GM18517 (cell line): ENCODE results near the gene NSL1.

Experiments used
- ATAC-seq: cut with Tn5 transposase; IDR thresholded peaks from one replicate; pipeline ENCODE4 v1.9.1; 2021; ENCODE audit warnings: mild to moderate bottlenecking, moderate library complexity; ENCODE audit not compliant: unreplicated experiment

NSL1 gene

DNA sequence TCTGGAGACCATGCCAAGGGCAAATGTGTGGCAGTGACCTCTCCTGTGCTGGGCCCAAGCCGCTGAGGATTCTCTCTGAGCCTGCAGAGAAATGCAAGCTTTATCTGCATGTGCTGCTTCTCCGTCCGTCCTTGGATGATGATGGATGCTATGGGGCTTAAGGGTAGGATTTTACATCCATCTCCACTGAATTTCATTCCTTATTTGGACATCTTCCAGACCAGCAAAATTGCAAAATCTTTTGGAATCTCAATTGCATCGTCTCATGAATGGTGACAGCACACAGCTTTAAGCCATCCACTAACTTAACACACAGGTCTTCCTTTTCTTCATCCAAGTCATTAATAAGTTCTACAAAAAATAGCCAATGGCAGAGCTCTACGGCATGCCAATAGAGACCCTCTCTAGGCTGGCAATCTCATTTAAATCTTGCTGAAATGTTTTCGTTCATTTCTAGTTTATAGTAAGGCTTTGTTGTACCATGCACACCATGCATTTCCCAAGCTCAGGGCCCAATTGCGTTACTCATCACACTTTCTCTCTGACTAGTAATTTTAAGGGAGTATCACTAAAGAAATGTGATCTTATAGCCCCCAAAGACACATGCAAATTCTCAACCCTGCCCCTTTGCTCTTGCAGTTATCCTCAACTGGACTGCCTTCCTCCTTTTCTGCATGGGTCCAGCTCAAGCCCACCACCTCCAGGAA lies 103.1 kb downstream of the NSL1 start:
- ATAC-seq: no peak

DNA sequence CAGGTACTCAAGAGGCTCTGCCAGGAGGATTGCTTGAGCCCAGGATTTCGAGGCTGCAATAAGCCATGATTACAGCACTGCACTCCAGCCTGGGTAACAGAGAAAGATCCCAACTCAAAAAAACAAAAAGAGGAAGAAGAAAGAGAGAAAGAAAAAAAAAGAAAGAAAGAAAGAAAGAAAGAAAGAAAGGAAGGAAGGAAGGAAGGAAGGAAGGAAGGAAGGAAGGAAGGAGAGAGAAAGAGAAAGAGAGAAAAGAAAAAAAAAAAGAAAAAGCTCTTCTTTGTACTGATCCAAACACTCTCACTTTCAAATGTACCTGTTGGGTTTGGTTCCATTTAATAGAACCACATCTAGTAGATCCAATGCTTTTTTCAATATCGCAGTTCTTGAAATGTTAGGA lies 103.8 kb downstream of the NSL1 start:
- ATAC-seq: no peak

DNA sequence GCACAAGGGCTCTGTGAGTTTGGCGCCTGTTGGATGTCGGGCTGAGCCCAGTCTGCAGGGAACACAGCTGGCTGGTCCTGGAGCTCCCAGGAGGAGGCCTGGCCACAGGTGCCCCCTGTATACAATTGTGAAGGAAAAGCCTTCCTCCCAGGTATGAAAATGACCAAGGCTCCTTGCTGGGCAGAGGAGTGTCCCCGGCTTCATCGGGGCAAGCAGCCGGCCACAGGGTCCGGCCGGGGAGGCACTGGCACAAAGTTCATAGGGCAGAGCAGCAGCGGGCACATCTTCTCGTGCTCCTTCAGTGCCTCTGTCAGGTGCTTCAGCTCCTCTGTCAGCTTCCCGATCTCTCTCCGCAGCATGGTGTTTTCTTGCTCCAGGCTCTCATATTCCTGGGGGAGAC lies 105.0 kb downstream of the NSL1 start:
- no peak for ATAC-seq

DNA sequence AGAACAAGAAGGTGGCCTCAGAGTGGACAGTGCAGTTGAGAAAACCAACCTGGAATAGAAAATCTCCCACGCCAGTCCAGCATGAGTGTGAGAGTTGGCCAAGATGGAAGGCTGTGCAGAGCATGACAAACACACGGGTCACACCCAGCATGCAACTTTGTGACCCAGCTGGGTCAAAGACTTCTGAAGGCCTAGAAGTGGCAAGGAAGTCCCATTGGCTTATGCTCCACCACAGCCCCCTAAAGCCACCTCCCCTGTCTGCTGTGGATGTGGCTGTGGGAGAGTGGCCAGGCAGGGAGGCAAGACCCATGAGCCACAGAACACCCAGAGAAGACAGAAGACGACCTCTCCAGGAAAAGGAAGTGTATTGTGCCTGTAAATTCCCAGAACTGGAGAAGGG lies 105.5 kb downstream of the NSL1 start:
- ATAC-seq: no peak

DNA sequence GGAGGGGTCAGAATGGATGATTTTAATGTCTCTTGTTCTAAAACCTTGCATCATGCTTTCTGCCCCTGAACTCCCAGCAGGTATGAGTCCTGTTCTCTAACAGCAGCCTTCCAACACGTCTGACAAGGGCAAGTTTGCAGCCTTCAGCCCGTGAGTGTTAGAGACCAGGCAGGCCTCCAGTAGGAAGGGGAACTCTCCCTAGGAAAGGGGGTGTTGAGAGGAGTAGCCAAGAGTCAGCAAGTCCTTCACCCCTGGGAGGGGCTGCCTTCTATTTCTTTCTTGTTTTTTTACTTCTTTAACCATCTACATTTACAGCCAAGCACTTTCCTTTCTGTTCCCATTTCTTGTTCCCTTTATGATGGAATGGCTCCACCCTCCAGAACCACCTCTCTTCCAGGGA lies 106.1 kb downstream of the NSL1 start:
- no peak for ATAC-seq

DNA sequence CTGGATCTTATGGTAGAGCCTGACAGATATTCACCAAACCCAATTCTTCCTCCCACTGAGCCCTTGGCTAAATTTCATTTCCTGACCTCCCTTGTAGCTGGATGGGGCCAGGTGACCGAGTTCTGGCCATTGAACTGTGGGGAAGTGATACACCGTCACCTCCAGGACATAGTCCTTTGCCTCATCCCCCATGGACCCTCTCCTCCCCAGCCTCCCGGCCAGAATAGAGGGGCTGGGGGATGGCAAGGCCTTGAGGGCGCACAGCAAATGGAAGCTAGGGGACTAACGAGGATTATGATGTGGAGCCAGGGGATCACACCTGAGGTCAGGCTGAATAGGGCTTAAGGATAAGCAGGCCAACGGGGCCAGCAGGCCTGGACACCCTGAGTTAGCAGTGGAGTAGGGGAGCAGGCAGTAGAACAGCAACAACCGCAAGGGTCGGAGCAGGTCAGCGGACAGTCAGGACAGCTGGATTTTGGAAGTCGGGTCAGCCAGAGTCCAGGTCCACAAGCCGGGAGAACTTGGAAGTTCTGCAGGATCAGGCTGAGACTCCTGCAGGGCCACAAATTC lies 107.0 kb downstream of the NSL1 start:
- no peak for ATAC-seq

DNA sequence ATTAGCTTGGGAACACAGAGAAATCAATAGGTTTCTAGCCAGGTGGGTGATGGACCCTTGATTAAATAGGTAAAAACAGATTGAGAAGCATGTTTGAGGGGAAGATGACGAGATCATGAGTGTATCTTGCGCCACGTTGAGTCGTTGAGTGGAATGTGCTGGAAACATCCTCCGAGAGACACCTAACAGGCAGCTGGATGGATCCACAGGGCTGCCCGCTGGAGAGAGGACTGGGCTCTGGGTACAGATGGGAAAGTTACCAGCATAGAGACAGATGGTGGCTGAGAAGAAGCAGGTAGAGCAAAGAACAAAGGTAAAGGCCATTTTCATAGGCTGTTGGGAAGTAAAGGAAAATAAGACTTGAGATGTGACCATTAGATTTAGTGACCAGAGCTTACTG lies 107.5 kb downstream of the NSL1 start:
- no peak for ATAC-seq

DNA sequence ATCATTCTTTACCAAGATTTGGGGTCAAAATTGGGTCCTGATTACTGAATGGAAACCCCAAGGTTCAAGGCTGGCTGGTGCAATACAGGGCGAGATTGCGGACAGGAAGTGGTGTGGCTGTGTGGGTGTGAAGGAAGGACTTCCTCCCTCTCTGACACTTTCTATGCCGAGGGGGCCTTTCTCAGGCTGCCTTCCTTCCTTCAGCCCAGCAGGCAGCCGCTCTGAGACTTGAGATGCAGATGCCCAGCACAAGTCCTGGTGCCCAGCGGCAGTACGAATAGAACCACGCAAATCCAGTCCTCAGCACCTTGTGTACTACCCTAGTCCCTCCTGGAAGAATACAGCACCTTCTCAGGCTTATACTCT lies 108.2 kb downstream of the NSL1 start:
- ATAC-seq: peak; percentile 79

DNA sequence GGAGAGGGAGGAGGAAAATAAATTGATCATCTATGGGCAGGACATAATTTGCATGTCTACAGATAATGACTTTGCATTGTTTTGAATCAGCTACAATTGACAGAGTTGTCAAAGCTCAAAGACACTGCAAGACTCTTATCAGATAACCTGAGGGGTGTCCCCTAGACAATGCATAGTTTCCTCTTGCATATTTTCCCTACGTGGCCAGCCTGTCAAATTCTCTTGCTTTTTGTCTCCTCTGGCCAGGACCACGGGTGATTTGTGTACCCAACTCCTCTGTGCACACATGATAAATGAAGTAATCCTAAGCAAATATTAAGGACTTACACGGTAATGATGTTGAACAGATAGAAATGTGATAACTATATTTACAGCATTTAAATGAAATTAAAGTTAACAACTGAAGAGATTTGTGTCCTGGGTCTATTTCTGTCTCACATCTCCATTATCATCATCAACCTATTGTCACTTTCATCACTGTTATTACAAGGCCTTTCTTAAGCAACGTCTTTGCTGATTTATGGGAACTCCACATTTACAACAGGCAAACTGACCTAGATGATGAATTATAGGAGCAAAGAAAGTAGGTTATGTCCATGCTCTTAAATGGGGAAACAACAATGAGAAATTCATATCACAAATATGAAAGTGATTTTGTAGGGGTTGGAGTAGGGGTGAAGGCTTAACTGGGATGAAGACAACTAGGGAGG lies 110.7 kb downstream of the NSL1 start:
- no peak for ATAC-seq

DNA sequence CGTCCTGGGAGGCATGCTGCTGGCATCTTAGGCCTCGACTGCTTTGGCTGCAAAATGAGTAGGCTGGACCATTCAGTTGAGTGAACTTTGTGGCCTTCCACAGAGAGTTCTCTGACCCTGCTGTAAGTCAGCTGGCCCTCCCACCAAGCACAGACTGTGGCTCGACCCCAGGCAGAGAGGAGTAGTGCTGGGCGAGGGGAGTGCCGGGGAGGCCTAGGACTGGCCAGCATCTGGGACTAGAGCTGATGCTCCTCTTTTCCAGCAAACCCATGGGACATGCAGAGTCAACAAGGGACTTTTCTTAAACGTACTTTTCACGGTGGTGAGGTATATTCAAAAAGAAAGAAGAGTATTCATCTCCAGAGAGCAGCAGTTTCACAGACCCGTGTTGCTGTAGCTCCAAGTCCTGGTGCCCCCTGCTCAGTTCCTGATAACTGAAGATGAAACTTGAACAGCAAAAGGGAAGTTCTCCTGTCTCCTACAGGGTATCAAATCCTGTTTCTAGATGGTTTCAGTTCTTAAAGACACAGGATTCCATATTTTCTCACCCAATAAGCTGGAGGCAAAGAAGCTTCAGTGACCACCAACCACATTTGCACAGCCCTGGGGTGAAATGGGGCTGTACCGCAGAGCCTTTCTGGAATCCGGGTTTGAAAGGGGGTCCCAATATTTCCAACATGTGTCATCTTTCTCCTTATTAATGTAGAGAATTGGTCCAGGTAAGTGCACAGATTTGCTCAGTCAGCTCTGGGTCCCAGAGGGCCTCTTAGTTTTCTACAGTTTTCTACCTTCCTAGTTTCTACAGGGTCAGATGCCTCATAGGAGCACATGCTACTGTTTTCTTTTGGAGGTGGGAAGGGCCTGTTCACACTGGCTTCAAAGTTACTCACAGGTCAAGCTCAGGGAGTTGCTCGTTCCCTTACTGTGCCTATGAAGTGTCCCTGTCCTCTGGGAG lies 112.8 kb downstream of the NSL1 start:
- peak; percentile 60 for ATAC-seq

DNA sequence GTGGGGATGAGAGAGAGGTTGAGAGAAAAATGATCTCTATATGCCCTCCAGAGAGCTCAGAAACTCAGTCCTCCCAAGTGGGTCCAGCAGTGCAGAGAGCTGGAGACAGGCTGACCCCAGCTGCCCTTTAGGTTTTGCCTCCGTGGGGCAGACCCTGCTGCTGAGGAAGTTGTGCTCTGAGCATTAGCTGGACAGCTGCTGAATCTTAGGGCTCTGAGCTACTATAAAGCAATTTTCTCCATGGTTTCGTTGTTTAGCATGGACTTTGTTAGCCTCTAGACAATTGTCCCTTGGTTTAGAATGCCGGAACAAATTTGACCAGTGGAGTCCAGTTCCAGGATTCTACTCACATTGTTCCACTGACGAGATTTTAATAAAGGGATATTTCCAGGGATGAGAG lies 114.0 kb downstream of the NSL1 start:
- ATAC-seq: no peak

DNA sequence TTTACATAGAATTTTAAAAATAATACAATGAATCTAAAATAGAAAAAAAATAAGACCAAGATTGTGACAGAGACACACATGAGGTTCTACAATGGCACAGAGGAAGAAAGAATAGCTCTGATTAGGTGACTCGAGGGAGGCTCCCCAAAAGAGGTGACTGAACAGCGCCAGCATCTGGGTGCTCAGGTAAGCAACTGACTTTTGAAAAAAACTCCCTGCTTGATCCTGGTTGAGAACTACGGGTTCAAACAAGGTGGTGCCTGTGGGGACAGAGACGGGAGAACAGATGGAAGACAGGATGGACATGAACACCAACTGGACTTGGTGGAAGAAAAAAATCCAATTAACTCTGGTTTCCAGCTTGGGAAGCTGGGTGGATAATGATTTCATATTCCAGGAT lies 114.4 kb downstream of the NSL1 start:
- ATAC-seq: no peak
